Islet of Langerhans (tissue), 1 donor: ENCODE results near the gene MAP2K5.
"Not testable (repeated sequence)": the region's sequence is repeated elsewhere in the genome, so short reads cannot be mapped to it uniquely, and the experiment has no call there.

Source experiments
- FAIRE-seq: peaks from one replicate; lab custom pipeline; 2011; peaks lifted over from hg19 to GRCh38; lab: Jason Lieb, UNC

The MAP2K5 gene

DNA sequence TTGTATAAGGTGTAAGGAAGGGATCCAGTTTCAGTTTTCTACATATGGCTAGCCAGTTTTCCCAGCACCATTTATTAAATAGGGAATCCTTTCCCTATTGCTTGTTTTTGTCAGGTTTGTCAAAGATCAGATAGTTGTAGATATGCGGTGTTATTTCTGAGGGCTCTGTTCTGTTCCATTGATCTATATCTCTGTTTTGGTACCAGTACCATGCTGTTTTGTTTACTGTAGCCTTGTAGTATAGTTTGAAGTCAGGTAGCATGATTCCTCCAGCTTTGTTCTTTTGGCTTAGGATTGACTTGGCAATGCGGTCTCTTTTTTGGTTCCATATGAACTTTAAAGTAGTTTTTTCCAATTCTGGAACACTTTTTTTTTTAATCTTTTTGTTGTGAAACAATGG lies 130.3 kb downstream of the MAP2K5 start:
- FAIRE-seq, result not testable (repeated sequence)

DNA sequence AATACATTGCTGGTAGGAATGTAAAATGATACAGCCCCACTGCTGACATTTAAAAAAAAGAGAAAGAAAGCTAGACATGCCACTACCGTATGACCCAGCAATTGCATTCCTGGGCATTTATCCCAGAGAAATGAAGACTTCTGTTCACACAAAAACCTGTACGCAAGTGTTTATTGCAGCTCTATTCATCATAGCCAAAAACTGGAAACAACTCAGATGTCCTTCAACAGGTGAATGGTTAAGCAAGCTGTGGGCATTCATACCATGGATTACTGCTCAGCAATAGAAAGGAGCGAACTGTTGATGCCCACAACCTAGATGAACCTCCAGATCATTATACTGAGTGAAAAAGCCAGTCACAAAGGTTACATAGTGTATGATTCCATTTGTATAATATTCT lies 132.5 kb downstream of the MAP2K5 start:
- no peak for FAIRE-seq

DNA sequence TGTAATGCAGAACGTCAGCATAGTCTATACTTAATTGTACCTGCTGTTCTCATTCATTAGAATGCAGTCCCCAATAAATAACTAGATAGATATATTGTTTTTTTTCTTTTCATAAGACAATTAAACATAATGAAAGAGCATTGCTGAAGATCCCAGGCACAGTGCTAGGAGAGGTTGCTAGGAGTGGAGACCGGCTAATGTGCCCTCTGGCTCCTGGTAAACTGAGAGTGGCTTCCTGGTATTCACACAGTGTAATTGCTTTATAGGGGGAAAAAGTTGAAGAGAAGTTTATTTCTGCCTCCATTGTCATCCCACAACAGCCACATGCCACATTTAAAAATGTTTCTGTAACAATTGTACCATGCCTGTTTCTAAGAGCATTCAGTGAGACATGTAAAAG lies 135.6 kb downstream of the MAP2K5 start:
- no peak for FAIRE-seq

- FAIRE-seq, result no peak
Observed at GRCh38 chr15:67678993-67679392, 136.5 kb downstream of the MAP2K5 start.

- no peak for FAIRE-seq
Observed at GRCh38 chr15:67680641-67681040, 138.1 kb downstream of the MAP2K5 start.

GRCh38 chr15:67685008-67685599 lies 142.6 kb downstream of the MAP2K5 start:
- no peak for FAIRE-seq

GRCh38 chr15:67685716-67686115 lies 143.2 kb downstream of the MAP2K5 start:
- no peak for FAIRE-seq

DNA sequence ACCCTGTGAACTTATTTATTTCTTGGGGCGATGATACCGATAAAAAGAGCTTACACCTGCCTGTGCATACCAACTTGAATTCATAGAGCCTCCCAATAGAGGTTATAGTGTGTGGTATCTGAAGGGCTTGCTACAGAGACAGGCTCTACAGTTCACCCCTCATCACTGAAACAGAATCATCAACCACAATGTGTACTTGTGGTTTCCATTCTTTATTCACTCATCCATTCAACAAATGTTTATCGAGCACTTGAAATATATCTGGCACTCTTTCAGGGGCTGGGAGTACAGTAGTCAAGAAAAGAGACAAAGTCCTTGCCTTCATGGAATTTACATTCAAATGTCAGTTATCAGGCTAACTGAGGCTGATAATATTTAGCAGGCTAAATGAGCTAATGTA lies 148.4 kb downstream of the MAP2K5 start:
- no peak for FAIRE-seq

DNA sequence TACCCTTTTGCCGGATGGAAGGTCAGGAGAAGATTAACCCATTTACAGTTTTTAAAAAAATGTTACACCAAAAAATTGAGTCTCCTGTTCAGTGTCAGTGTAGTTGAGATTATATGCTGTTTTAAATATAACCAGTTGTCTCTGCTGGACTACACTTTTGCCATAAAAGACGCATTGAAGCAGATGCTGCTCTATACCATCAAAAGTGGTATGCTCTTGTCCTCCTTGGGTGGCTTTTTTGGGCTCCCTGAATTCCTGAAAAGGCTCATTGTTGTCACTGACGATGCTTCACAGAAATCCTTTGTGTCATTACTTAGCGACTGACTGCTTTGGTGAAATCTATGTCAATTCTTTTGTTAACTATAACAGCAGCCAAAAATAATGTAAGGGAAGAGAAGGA lies 148.9 kb downstream of the MAP2K5 start:
- FAIRE-seq, result no peak

DNA sequence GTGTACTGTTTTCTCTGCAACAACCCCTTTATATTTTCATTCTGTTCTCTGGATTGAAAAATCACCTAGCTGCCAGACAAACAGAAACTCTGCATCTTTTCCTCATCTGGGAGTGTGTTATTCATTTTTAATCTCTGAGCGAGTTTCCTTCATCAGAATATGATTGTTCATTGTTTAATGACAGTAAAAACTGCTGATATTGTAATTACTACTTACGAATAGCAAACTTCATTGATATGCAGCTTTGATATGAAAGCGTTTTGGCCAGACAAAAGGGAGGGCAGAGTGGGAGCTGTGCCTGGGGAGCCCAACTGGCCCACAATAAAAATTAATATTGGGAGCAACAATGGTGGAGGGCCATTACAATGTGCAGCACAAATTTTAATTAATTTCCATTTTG lies 150.1 kb downstream of the MAP2K5 start:
- no peak for FAIRE-seq

GRCh38 chr15:67696087-67696486 lies 153.6 kb downstream of the MAP2K5 start:
- no peak for FAIRE-seq

DNA sequence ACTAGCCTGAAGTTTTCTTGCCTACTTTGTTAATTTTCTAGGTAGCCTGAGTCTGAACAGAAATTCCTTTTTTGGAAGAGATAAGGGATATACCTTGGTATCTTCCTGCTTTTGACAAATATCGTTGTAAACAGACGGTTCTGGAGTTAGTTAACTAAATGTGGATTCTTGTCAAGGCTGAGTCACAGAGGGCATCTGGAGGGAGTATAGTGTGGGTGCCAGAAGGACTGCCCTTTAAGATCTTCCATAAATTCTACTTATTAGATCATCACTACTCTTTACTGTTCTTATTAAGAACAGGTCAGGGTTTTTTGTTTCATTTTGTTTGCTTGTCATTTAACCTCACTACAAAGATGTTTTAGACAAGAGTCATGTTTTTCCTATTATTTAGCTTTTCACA lies 157.5 kb downstream of the MAP2K5 start:
- no peak for FAIRE-seq

GRCh38 chr15:67701669-67702068 lies 159.2 kb downstream of the MAP2K5 start:
- FAIRE-seq, result no peak

DNA sequence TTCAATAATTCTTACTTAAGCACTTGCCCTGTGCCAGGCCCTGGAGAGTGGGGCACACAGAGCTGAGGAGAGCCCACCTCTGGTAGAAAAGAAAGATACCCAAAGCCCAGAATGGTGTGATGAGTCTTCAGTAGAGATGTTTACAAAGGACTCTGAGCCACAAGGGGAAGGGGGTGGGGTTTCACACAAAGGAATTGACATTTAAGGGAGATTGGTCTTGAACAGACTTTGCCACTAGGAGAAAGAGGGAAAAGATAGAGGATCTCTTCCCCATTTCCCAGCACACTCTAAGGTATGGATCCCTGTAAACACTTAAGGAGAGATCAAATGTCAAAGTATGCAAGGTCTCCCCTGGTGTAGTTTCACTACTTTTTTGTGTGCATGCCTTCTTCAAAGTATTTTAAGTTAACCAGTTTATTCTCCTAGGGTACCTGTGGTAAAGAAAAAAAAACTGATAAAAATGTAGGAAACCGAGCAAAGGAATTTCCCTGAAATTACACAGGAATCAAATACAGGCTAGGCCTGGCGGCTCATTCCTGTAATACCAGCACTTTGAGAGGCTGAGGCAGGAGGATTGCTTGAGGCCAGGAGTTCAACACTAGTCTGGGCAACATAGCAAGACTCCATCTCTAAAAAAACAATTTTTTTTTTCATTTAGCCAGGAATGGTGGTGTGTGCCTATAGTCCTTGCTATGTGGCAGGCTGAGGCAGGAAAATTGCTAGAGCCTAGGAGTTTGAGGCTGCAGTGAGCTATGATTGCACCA lies 165.2 kb downstream of the MAP2K5 start:
- FAIRE-seq, result no peak

- no peak for FAIRE-seq
Observed at GRCh38 chr15:67708500-67708899, 166.0 kb downstream of the MAP2K5 start.

- FAIRE-seq, result no peak
Observed at GRCh38 chr15:67715170-67715569, 172.7 kb downstream of the MAP2K5 start.

DNA sequence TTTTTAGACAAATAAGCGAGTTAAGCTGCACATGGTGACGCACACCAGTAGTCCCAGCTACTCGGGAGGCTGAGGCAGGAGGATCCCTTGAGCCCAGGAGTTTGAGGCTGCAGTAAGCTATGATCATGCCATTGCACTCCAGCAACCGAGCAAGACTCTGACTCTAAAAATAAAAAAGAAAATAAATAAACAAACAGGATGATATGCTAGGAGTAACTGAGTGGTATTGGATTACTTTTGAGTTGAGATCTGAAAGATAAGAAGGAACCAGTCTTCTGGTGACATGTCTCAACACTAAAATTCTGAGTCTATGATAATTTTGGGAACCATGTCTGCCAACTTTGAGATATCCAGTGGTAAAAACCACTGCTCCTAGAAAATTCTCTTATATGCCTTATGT lies 173.7 kb downstream of the MAP2K5 start:
- no peak for FAIRE-seq

GRCh38 chr15:67717776-67718175 lies 175.3 kb downstream of the MAP2K5 start:
- FAIRE-seq, result no peak

- FAIRE-seq, result no peak
Observed at GRCh38 chr15:67719330-67719959, 176.9 kb downstream of the MAP2K5 start.

DNA sequence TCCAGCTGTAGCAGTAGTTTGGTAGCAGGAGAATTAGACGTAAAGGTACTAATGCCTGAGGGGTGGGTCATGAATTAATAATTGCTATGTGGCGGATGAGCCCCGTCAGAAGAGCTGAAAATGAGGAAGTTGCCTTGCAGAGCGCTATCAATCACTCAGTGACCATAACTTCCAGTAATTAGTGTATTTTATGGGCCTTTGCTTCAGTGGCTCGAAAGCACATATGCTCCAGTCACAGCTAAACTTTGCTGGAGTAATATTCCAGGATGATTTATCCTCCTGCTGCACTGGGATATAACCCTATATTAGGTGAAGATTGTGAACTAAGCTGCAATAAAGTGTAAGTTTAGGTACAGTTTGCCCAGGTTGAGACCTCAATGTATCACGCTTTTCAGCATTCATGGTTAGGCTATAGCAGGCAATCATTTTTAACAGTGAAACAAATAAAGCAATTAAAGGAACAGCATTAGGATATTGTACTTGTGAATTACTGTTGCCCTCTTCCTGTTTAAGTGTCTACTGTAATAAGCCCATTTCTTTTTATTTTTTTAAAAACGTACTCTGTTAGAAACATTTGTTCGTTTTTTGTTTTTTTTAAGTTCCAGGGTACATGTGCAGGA lies 178.2 kb downstream of the MAP2K5 start:
- FAIRE-seq, result no peak

GRCh38 chr15:67722030-67722817 lies 179.7 kb downstream of the MAP2K5 start:
- no peak for FAIRE-seq

DNA sequence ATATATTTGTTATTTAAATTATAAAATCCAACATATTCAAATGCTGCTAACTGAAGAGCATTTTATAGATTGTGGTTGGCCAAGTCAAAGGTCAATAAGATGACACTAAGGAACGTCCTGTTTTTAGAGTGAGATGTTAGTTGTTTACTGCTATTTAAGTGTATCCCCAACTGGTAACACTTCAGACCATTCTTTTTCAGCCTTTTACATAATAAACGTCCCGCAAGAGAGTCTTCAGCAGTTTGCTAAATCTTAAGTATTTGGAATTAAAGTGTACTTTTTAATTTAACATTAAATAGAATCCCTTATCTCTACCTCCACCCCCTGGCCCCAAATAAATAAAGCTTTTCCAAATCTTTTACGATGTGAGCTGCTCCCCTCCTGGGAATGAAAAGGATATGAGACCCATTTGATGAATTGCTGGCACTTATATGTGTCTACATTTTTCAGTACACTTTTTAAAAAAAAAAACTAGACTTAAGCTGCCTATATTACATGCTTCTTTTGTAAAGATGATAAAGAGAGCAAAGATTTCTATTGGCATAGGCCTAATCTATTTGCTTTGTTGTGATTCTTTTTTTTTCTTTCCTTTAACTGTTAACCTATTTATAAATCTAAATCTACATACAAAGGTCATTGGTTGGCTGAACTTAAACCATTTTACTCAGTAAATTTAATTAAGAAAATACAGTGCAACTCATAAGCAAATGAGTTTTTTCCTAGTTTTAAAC lies 181.0 kb downstream of the MAP2K5 start:
- FAIRE-seq, result no peak
